ENCODE measurements around the gene ZBTB37. TPM values are rescaled to one million over a fixed set of nuclear protein-coding genes. Genes with fewer than 3 reads are reported as not detected.
A peak's percentile ranks its signal among the peaks of the same experiment; 100 is the strongest.

The ZBTB37 gene, protein sequence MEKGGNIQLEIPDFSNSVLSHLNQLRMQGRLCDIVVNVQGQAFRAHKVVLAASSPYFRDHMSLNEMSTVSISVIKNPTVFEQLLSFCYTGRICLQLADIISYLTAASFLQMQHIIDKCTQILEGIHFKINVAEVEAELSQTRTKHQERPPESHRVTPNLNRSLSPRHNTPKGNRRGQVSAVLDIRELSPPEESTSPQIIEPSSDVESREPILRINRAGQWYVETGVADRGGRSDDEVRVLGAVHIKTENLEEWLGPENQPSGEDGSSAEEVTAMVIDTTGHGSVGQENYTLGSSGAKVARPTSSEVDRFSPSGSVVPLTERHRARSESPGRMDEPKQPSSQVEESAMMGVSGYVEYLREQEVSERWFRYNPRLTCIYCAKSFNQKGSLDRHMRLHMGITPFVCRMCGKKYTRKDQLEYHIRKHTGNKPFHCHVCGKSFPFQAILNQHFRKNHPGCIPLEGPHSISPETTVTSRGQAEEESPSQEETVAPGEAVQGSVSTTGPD
- total RNA-seq, result 15.6 TPM
- long read RNA-seq, partial matches to known transcripts, result 0 of 7 reads
- long read RNA-seq, other reads (novel, unspliced or antisense), result 7 of 7 reads

DNA sequence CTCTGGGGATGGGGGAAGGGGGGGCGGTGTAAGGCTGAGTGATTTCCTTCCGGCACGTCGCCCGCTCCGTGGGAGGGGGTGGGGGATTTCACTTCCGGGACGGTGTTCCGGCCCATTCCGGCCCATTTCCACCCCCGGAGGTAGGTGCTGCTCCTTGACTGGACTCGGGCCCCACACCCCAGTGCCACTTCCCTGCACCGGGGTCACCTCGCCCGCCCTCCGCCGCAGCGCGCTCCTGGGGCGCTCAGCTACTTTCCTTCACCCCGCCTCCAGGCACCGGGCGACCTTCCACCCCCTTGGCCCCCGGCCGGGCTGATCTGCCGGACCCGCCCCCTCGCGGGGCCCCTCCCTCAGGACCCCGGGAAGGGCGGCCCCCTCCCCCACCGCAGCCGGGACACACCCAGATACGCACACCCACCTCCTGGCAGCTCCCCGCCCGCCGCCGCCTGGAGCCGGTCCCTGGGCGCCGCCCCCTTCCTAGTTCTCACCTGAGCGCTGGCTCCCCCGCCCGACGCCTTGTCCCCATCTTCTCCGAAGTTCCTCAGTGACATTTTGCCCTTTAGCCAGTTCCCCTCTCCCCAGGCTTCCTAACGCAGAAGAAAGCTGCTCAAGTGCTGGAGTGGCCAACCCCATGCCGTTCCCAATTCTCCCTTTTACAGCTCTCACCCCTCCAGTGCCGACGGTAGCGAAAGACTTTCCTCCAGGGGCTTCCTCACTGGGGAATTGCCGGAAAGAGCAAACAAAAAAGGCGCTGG lies at the start of gene ZBTB37:
Gene ZBTB37, plus strand, starts transcription at position 115 of the 755 bp plus-strand sequence. CDS start 1,846 bp downstream, outside the sequence.
- ATAC-seq, result peak; percentile 92
- H3K4me1 ChIP-seq, result peaks cover 51% of the 10 kb centered on the region
- H3K4me3 ChIP-seq, result peak within 1 kb of the TSS; percentile 86
- no peaks in the 10 kb centered on the region for H3K9me3 ChIP-seq
- no peaks in the 10 kb centered on the region for H3K27me3 ChIP-seq (ENCODE audit: low read depth)
- peak within 1 kb of the TSS; percentile 95 for H3K27ac ChIP-seq
- H3K36me3 ChIP-seq, result peaks cover 37% of the 10 kb centered on the region
- TF ChIP-seq, protein P1, sequence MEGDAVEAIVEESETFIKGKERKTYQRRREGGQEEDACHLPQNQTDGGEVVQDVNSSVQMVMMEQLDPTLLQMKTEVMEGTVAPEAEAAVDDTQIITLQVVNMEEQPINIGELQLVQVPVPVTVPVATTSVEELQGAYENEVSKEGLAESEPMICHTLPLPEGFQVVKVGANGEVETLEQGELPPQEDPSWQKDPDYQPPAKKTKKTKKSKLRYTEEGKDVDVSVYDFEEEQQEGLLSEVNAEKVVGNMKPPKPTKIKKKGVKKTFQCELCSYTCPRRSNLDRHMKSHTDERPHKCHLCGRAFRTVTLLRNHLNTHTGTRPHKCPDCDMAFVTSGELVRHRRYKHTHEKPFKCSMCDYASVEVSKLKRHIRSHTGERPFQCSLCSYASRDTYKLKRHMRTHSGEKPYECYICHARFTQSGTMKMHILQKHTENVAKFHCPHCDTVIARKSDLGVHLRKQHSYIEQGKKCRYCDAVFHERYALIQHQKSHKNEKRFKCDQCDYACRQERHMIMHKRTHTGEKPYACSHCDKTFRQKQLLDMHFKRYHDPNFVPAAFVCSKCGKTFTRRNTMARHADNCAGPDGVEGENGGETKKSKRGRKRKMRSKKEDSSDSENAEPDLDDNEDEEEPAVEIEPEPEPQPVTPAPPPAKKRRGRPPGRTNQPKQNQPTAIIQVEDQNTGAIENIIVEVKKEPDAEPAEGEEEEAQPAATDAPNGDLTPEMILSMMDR (IDR thresholded peaks at IDR 0.05), result no peak
- intact Hi-C loops (cut with DNase I), result no loop called here
- DNase-seq, result peak; percentile 96

DNA sequence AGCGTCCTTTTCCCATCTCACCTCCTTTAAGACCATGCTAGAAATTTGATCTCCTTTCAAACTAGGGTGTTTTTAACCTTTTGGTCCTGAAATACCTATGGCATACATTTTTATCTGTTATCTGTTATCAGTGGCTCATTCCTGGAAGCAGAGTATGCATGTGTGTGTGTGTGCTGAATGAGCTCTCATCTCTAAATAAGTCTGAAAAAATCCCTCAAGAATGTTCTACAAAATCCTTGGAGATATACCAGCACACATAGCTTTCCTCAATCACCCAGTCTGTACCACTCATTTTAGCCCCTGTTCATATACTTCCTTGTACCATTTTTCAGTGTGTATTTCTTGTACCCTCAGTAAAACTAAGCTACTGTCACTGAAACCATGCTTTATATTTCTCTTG lies 49.7 kb upstream of the ZBTB37 start:
- Histone ChIP-seq H3K27ac (no peak overlapping the region), H3K4me1 (peaks cover 5% of the 10 kb centered on the region), H3K27me3 (ENCODE audit: low read depth) (no peaks in the 10 kb centered on the region), H3K4me3 (no peak overlapping the region), H3K36me3 (no peaks in the 10 kb centered on the region), H3K9me3 (no peaks in the 10 kb centered on the region)
- intact Hi-C loops (cut with DNase I), result no loop called here
- ATAC-seq (no peak), DNase-seq (no peak)
- TF ChIP-seq, protein P1 (IDR thresholded peaks at IDR 0.05), result no peak

DNA sequence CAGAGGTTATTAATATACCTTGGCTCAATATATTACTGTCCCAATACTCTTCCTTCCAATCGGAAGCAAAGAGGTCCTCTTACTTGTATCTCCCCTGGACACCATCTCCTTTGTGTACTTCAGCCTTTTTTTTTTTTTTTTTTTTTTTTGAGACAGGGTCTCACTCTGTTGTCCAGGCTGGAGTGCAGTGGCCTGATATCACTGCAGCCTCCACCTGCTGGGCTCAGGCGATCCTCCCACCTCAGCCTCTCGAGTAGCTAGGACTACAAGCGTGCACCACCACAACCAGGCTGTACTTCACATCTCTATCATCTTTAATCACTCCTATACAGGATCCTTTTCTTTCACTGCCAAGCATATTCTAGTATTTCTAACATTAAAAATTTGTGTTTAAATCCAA lies 46.5 kb upstream of the ZBTB37 start:
- Histone ChIP-seq H3K36me3 (no peaks in the 10 kb centered on the region), H3K27ac (no peak overlapping the region), H3K4me1 (peaks cover 10% of the 10 kb centered on the region), H3K9me3 (no peaks in the 10 kb centered on the region), H3K27me3 (ENCODE audit: low read depth) (no peaks in the 10 kb centered on the region), H3K4me3 (no peak overlapping the region)
- intact Hi-C loops (cut with DNase I), result no loop called here
- TF ChIP-seq, protein P1 (IDR thresholded peaks at IDR 0.05), result no peak
- no peak for DNase-seq
- ATAC-seq, result no peak

DNA sequence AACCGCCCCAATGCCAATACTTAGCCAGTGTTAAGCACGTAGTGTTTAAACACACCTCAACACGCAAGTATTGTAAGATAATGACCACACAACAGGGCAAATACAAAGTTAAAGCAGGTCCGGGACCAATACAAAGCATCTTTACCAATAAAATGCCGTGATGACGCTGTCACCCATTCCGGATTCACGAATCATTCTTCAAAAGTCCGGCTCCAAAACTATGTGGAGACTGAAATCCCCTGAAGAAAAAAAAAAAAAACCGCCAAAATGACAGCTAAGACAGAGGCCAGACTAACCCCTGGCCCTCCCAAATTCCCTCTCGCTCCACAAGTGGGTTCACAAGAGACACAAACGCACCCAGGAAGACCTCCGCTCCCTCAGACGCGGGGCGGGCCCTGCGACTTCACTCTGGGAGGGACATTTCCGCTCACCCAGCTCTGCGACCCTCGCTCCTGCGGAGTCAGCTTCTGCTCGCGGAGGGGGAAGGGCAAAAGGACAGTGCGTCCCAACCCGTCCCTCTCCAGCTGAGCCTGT lies 44.3 kb upstream of the ZBTB37 start:
- TF ChIP-seq, protein P1 (IDR thresholded peaks at IDR 0.05), result no peak
- no peaks in the 10 kb centered on the region for H3K36me3 ChIP-seq
- intact Hi-C loops (cut with DNase I), result no loop called here
- peak overlapping the region; percentile 85 for H3K4me3 ChIP-seq
- peaks cover 10% of the 10 kb centered on the region for H3K4me1 ChIP-seq
- H3K27ac ChIP-seq, result peak overlapping the region; percentile 91
- no peaks in the 10 kb centered on the region for H3K9me3 ChIP-seq
- no peak for DNase-seq
- H3K27me3 ChIP-seq (ENCODE audit: low read depth), result no peaks in the 10 kb centered on the region
- peak in 1 of 2 donors; percentile 25 for ATAC-seq

DNA sequence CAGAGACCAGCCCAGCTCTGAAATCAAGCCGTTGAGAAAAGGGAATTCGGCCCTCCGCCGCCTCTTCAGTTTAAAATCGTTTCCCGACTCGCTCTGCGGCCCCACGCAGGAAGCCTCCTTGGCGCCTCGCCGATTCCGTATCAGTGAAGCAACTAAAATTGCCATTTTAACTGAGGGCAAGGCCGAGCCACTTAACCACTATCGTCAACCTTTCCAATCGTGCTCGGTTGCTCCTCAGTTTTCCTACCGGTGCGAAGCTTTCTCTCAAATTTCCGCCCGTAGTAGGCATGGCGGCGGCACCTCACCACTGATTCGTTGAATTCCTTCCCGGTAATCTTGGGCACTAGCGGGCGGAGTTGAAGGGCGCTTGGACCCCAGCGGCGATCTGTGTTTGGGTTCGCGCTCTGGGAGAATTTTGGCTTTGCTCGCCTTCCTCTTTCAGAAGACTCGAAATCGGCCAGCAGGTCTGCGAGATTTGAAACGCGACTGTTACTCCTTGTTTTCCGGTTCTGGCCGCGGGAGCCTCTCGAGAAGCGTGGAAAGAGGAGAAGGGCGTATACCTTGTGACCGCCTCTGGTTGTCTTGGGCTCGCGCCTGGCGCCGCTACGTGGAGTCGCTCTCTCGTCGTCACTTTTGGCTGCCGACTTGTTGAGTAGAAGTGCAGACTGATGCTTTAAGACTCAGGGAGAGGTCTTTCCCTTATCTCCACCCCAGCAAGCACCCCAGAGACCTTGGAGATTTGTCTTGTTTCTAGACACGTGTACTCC lies 43.7 kb upstream of the ZBTB37 start, which contains the start of the genes CENPL and DARS2:
Gene CENPL, minus strand, starts transcription at position 569 of the 767 bp plus-strand sequence. CDS start 13,584 bp downstream, outside the sequence.
Gene DARS2, plus strand, starts transcription at position 359 of the 767 bp plus-strand sequence. CDS start 557 bp downstream, outside the sequence.
- peak; percentile 97 for DNase-seq
- peaks cover 10% of the 10 kb centered on the region for H3K4me1 ChIP-seq
- TF ChIP-seq, protein P1 (IDR thresholded peaks at IDR 0.05), result no peak
- H3K4me3 ChIP-seq, result peak within 1 kb of the TSS; percentile 85
- ATAC-seq, result peak; percentile 99
- H3K9me3 ChIP-seq, result no peaks in the 10 kb centered on the region
- no peaks in the 10 kb centered on the region for H3K27me3 ChIP-seq (ENCODE audit: low read depth)
- H3K27ac ChIP-seq, result peak within 1 kb of the TSS; percentile 91
- no peaks in the 10 kb centered on the region for H3K36me3 ChIP-seq
- intact Hi-C loops (cut with DNase I), result no loop called here
